Osteoblast (primary cell): Measurements from ENCODE around the gene TMEM201. TPM values are rescaled to one million over a fixed set of nuclear protein-coding genes. Genes with fewer than 3 reads are reported as not detected.

Experiments used
- DNase-seq: peaks from one replicate; pipeline ENCODE4 v3.0.0; 2011; ENCODE audit warnings: low spot score, mixed read lengths; ENCODE audit not compliant: insufficient read length; ENCODE audit errors: missing footprints
- H2AFZ ChIP-seq: 2 replicates; pipeline ENCODE4 v1.6.0; 2011; ENCODE audit warnings: mild to moderate bottlenecking, low read length
- H3K27ac ChIP-seq: 2 replicates; pipeline ENCODE4 v1.5.1; 2011; ENCODE audit warnings: mild to moderate bottlenecking, low read depth, low read length, moderate library complexity
- H3K27me3 ChIP-seq: 2 replicates; pipeline ENCODE4 v1.6.0; 2012; ENCODE audit warnings: mild to moderate bottlenecking, control low read depth, inconsistent platforms, low read length, moderate library complexity; ENCODE audit not compliant: insufficient read depth
- H3K36me3 ChIP-seq: 2 replicates; pipeline ENCODE4 v1.5.1; 2011; ENCODE audit warnings: mild to moderate bottlenecking, low read length, control low read depth, moderate library complexity; ENCODE audit not compliant: insufficient read depth
- H3K4me1 ChIP-seq: 2 replicates; pipeline ENCODE4 v1.5.1; 2011; ENCODE audit warnings: mild to moderate bottlenecking, low read length, control low read depth, moderate library complexity; ENCODE audit not compliant: insufficient read depth
- H3K4me2 ChIP-seq: 2 replicates; pipeline ENCODE4 v1.6.0; 2011; ENCODE audit warnings: mild to moderate bottlenecking, low read length; ENCODE audit not compliant: insufficient read depth
- H3K4me3 ChIP-seq: fragments of 200-600 bp; sonication (generic); 3 replicates; pipeline ENCODE4 v1.5.1; 2012; ENCODE audit warnings: mild to moderate bottlenecking, low read length, inconsistent platforms; ENCODE audit not compliant: insufficient read depth
- H3K79me2 ChIP-seq: 2 replicates; pipeline ENCODE4 v1.6.0; 2012; ENCODE audit warnings: mild to moderate bottlenecking, low read length, control low read depth, inconsistent platforms; ENCODE audit not compliant: insufficient read depth
- H3K9me3 ChIP-seq: 2 replicates; pipeline ENCODE4 v1.5.1; 2011; ENCODE audit warnings: low read depth, low read length, control low read depth
- H4K20me1 ChIP-seq: 2 replicates; pipeline ENCODE4 v1.6.0; 2012; ENCODE audit warnings: mild to moderate bottlenecking, low read length, control low read depth; ENCODE audit not compliant: insufficient read depth
- total RNA-seq: library from RNA; depleted of rRNA; stranded (reverse); fragments of >200 nt; gene quantifications from 2 replicates; pipeline ENCODE4 v1.2.3, GENCODE V29; 2012
- TF ChIP-seq, protein P1 (sequence below): IDR thresholded peaks from 2 replicates; pipeline ENCODE4 v1.5.1; 2011; ENCODE audit warnings: mild to moderate bottlenecking, low read depth, low read length, moderate library complexity; ENCODE audit errors: extremely low read depth

Gene TMEM201
- total RNA-seq, 1 donor = 6.2 TPM

DNA sequence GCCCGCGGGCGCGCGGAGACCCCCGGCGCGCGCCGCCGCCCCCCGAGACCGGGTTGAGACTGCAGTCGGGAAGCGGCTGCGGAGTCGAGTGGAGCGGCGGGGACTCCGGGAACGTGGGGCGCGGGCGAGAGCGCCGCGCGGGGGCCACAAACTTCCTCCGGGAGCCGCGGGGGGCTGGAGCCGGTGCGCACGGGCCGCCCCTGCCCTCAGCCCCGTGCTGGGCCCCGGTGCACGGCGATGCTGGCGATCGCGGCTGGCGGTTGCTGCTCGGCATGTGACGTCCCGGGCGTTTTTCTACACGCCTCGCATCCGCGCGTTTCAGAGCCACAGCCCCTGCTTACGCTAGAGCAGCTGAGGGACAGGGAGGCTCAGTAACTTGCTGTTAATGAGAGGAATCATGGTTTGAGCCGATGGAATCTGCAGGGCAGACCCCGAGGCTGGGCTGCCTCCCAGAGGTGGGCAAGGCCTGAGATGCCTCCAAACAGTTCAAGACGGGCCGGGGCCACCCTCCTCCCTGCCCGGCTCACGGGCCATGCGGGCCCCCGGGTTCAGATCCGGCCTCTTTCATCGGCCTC, 520 bp downstream of the TMEM201 start:
- peak overlapping the region; percentile 83 for H3K4me3 ChIP-seq
- TF ChIP-seq, protein P1, sequence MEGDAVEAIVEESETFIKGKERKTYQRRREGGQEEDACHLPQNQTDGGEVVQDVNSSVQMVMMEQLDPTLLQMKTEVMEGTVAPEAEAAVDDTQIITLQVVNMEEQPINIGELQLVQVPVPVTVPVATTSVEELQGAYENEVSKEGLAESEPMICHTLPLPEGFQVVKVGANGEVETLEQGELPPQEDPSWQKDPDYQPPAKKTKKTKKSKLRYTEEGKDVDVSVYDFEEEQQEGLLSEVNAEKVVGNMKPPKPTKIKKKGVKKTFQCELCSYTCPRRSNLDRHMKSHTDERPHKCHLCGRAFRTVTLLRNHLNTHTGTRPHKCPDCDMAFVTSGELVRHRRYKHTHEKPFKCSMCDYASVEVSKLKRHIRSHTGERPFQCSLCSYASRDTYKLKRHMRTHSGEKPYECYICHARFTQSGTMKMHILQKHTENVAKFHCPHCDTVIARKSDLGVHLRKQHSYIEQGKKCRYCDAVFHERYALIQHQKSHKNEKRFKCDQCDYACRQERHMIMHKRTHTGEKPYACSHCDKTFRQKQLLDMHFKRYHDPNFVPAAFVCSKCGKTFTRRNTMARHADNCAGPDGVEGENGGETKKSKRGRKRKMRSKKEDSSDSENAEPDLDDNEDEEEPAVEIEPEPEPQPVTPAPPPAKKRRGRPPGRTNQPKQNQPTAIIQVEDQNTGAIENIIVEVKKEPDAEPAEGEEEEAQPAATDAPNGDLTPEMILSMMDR = no peak
- peak overlapping the region; percentile 90 for H3K4me2 ChIP-seq
- peaks cover 36% of the 10 kb centered on the region for H4K20me1 ChIP-seq
- H3K27me3 ChIP-seq = no peaks in the 10 kb centered on the region
- peaks cover 51% of the 10 kb centered on the region for H3K79me2 ChIP-seq
- DNase-seq = peak; percentile 92
- H3K27ac ChIP-seq = peak overlapping the region; percentile 63
- peaks cover 19% of the 10 kb centered on the region for H3K4me1 ChIP-seq
- no peaks in the 10 kb centered on the region for H3K36me3 ChIP-seq
- no peaks in the 10 kb centered on the region for H3K9me3 ChIP-seq
- H2AFZ ChIP-seq = peak overlapping the region; percentile 72

DNA sequence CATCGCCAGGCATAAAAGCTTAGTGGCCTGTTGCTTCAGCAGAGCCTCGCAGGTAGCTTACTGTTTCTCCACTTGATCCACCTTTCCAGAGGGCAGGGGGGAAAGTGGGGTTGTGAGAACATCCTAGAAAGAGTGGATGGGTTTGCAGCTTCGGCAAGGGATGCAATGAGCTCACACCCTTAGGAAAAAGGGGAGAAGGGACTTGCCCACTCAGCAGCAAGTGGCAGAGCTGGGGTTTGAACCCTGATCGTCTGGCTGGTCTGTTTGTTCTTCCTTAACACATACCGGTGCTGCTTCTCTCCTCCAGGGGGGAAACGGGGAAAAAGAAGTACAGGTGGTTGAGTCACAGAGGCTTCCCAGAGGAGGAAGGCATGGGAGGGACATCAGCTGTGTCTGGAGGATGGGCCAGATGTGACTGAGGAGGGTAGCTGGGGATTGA, 1.0 kb downstream of the TMEM201 start:
- TF ChIP-seq, protein P1 = no peak
- Histone ChIP-seq H3K79me2 (peaks cover 56% of the 10 kb centered on the region), H3K4me2 (peak overlapping the region; percentile 90), H3K27me3 (no peaks in the 10 kb centered on the region), H3K4me3 (peak overlapping the region; percentile 83), H3K9me3 (no peaks in the 10 kb centered on the region), H3K4me1 (peaks cover 19% of the 10 kb centered on the region), H3K36me3 (no peaks in the 10 kb centered on the region), H3K27ac (peak overlapping the region; percentile 63), H2AFZ (peak overlapping the region; percentile 72), H4K20me1 (peaks cover 39% of the 10 kb centered on the region)
- peak; percentile 76 for DNase-seq

DNA sequence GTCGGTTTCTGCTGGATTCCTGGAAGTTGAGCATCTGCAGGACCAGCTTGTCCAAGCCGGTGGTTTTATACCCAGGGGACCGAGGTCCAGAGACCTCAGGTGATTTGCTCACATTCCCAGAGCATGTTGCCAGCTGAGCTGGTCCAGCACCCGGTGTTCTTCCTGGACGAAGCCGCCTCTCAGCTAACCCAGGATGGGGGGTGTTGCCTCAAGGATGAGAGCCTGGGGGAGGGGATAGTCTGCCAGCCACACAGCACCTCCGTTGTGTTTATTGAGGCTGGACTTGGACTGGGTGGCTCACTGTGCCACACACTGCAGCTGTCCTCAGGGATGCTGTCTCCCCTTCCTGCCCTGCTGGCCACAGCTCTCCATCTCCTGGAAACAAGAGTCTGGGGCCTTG, 1.5 kb downstream of the TMEM201 start:
- no peaks in the 10 kb centered on the region for H3K36me3 ChIP-seq
- H3K4me3 ChIP-seq = no peak overlapping the region

More for the DNA sequence above, 1.5 kb downstream of the TMEM201 start:
- peak overlapping the region; percentile 90 for H3K4me2 ChIP-seq
- peak; percentile 65 for DNase-seq
- no peak overlapping the region for H2AFZ ChIP-seq
- H3K79me2 ChIP-seq = peaks cover 61% of the 10 kb centered on the region
- H3K9me3 ChIP-seq = no peaks in the 10 kb centered on the region
- H3K27ac ChIP-seq = no peak overlapping the region
- peaks cover 40% of the 10 kb centered on the region for H4K20me1 ChIP-seq
- peaks cover 19% of the 10 kb centered on the region for H3K4me1 ChIP-seq
- TF ChIP-seq, protein P1 = no peak
- no peaks in the 10 kb centered on the region for H3K27me3 ChIP-seq
